IMR-90 (cell line): Measurements from ENCODE around the gene DPH3. TPM values are rescaled to one million over a fixed set of nuclear protein-coding genes. Genes with fewer than 3 reads are reported as not detected.

Experiments
- ATAC-seq: fragments of 200-7000 bp; cut with Tn5 transposase; 2 replicates; pipeline ENCODE4 v1.9.1; 2020; ENCODE audit warnings: low read depth, mild to moderate bottlenecking, moderate library complexity
- BruUV-seq: library from RNA; stranded (reverse); fragments of 400-500 nt; replicated peaks from 2 replicates; lab custom pipeline; 2021; lab: Mats Ljungman, UMichigan
- CTCF ChIA-PET: fragments of 300-600 bp; formaldehyde crosslinking; extraction: SDS; loops from one replicate; lab custom pipeline; 2021; ENCODE audit warnings: antibody characterized with exemption; lab: Yijun Ruan, JAX
- POLR2A ChIA-PET: fragments of 300-600 bp; sonication (Branson Sonifier 250); formaldehyde crosslinking; loops from one replicate; lab custom pipeline; 2022; ENCODE audit warnings: antibody characterized with exemption; ENCODE audit not compliant: unreplicated experiment; lab: Charles Lee
- DNase-seq: peaks from one replicate; pipeline ENCODE4 v3.0.0; 2013
- H2AFZ ChIP-seq: replicated peaks from 2 replicates; pipeline ENCODE3; 2013; ENCODE audit warnings: low read length, mild to moderate bottlenecking; ENCODE audit not compliant: poor library complexity
- H2AK5ac ChIP-seq: 2 replicates; pipeline ENCODE4 v1.6.1; 2013; ENCODE audit warnings: low read depth, low read length, inconsistent platforms
- H2AK9ac ChIP-seq: replicated peaks from 2 replicates; pipeline ENCODE3; 2013; ENCODE audit warnings: mild to moderate bottlenecking, low read depth, low read length, moderate library complexity; ENCODE audit not compliant: poor library complexity
- H2BK120ac ChIP-seq: 2 replicates; pipeline ENCODE4 v1.6.1; 2013; ENCODE audit warnings: low read depth, low read length, inconsistent platforms
- H2BK15ac ChIP-seq: 3 replicates; pipeline ENCODE4 v1.6.1; 2013; ENCODE audit warnings: low read depth, low read length, inconsistent platforms
- H2BK20ac ChIP-seq: 2 replicates; pipeline ENCODE4 v1.6.1; 2013; ENCODE audit warnings: low read depth, mild to moderate bottlenecking, inconsistent platforms, low read length, moderate library complexity
- H2BK5ac ChIP-seq: 2 replicates; pipeline ENCODE4 v1.6.1; 2013; ENCODE audit warnings: mild to moderate bottlenecking, low read depth, low read length, inconsistent platforms; ENCODE audit not compliant: poor library complexity, severe bottlenecking
- H3K14ac ChIP-seq: replicated peaks from 2 replicates; pipeline ENCODE4 v1.6.1; 2013; ENCODE audit warnings: low read depth, low read length, inconsistent platforms
- H3K18ac ChIP-seq: 2 replicates; pipeline ENCODE4 v1.6.1; 2013; ENCODE audit warnings: low read depth, low read length, control low read depth
- H3K23ac ChIP-seq: 2 replicates; pipeline ENCODE4 v1.6.1; 2013; ENCODE audit warnings: low read depth, low read length, inconsistent platforms
- H3K27ac ChIP-seq: 2 replicates; pipeline ENCODE4 v1.5.1; 2013; ENCODE audit warnings: mild to moderate bottlenecking, control low read depth, low read length; ENCODE audit not compliant: insufficient read depth
- H3K27me3 ChIP-seq: 2 replicates; pipeline ENCODE4 v1.6.1; 2013; ENCODE audit warnings: low read length; ENCODE audit not compliant: control insufficient read depth, insufficient read depth
- H3K36me3 ChIP-seq: 2 replicates; pipeline ENCODE4 v1.6.1; 2013; ENCODE audit warnings: low read length, mixed read lengths; ENCODE audit not compliant: control insufficient read depth, insufficient read depth
- H3K4ac ChIP-seq: 2 replicates; pipeline ENCODE4 v1.6.1; 2013; ENCODE audit warnings: low read depth, low read length, inconsistent platforms
- H3K4me1 ChIP-seq: 2 replicates; pipeline ENCODE4 v1.6.1; 2013; ENCODE audit warnings: low read length, mixed read lengths; ENCODE audit not compliant: control insufficient read depth, insufficient read depth
- H3K4me2 ChIP-seq: 2 replicates; pipeline ENCODE4 v1.6.1; 2013; ENCODE audit warnings: low read depth, mild to moderate bottlenecking, control low read depth, low read length, moderate library complexity
- H3K4me3 ChIP-seq: 2 replicates; pipeline ENCODE4 v1.5.1; 2013; ENCODE audit warnings: low read depth, mild to moderate bottlenecking, control low read depth, low read length, moderate library complexity; ENCODE audit not compliant: insufficient read depth
- H3K56ac ChIP-seq: 2 replicates; pipeline ENCODE4 v1.6.1; 2013; ENCODE audit warnings: low read length, inconsistent platforms; ENCODE audit not compliant: insufficient read depth; ENCODE audit errors: extremely low read depth
- H3K79me1 ChIP-seq, 2 experiments: 2 replicates each; pipeline ENCODE4 v1.6.1; 2013; ENCODE audit warnings: low read length in 2 of 2, inconsistent platforms in 1 of 2, low read depth in 1 of 2
- H3K9ac ChIP-seq: 2 replicates; pipeline ENCODE4 v1.6.1; 2013; ENCODE audit warnings: low read depth, low read length, control low read depth
- H3K9me1 ChIP-seq: 2 replicates; pipeline ENCODE4 v1.6.1; 2013; ENCODE audit warnings: low read length, inconsistent platforms; ENCODE audit not compliant: insufficient read depth
- H3K9me3 ChIP-seq: 2 replicates; pipeline ENCODE4 v1.6.1; 2013; ENCODE audit warnings: low read length; ENCODE audit not compliant: control insufficient read depth, insufficient read depth
- H4K20me1 ChIP-seq: 2 replicates; pipeline ENCODE4 v1.6.1; 2013; ENCODE audit warnings: low read length, inconsistent platforms; ENCODE audit not compliant: insufficient read depth
- H4K5ac ChIP-seq: 2 replicates; pipeline ENCODE4 v1.6.1; 2013; ENCODE audit warnings: mild to moderate bottlenecking, low read depth, low read length, control low read depth
- H4K8ac ChIP-seq, 2 experiments: 2 replicates each; pipeline ENCODE4 v1.6.1; 2013; ENCODE audit warnings: low read depth in 2 of 2, low read length in 2 of 2, control low read depth in 1 of 2, inconsistent platforms in 1 of 2
- H4K91ac ChIP-seq: 2 replicates; pipeline ENCODE4 v1.6.1; 2013; ENCODE audit warnings: low read depth, low read length, inconsistent platforms; ENCODE audit not compliant: insufficient read depth
- BHLHE40 ChIP-seq: fragments of 150-350 bp; IDR thresholded peaks from 2 replicates; pipeline ENCODE4 v1.6.1; 2016; ENCODE audit warnings: mild to moderate bottlenecking, low read depth, low read length
- CEBPB ChIP-seq: IDR thresholded peaks from 2 replicates; pipeline ENCODE4 v1.6.1; 2012; ENCODE audit warnings: low read depth, low read length, improper control_type of control experiment
- CHD1 ChIP-seq: IDR thresholded peaks from 2 replicates; pipeline ENCODE4 v1.6.1; 2012; ENCODE audit warnings: low read depth, low read length, improper control_type of control experiment
- CTCF ChIP-seq: conservative IDR thresholded peaks from 2 replicates; pipeline ENCODE4 v1.5.1; 2012; ENCODE audit warnings: mild to moderate bottlenecking, low read depth, low read length, improper control_type of control experiment
- ELK1 ChIP-seq: fragments of 150-350 bp; IDR thresholded peaks from 2 replicates; pipeline ENCODE4 v1.6.1; 2016; ENCODE audit warnings: low read depth, mild to moderate bottlenecking, low read length, moderate library complexity, borderline replicate concordance
- FOS ChIP-seq: fragments of 150-350 bp; IDR thresholded peaks from 2 replicates; pipeline ENCODE4 v1.6.1; 2016; ENCODE audit warnings: low read depth, low read length
- MAZ ChIP-seq: IDR thresholded peaks from 2 replicates; pipeline ENCODE4 v1.6.1; 2012; ENCODE audit warnings: low read depth, mild to moderate bottlenecking, low read length, improper control_type of control experiment, moderate library complexity, borderline replicate concordance
- MXI1 ChIP-seq: IDR thresholded peaks from 2 replicates; pipeline ENCODE4 v1.6.1; 2012; ENCODE audit warnings: low read depth, mild to moderate bottlenecking, low read length, moderate library complexity, borderline replicate concordance
- NFE2L2 ChIP-seq: fragments of 150-350 bp; IDR thresholded peaks from 2 replicates; pipeline ENCODE4 v1.6.1; 2016; ENCODE audit warnings: low read depth, mild to moderate bottlenecking, low read length
- RAD21 ChIP-seq: IDR thresholded peaks from 2 replicates; pipeline ENCODE4 v1.6.1; 2012; ENCODE audit warnings: low read length, improper control_type of control experiment
- RCOR1 ChIP-seq: IDR thresholded peaks from 2 replicates; pipeline ENCODE4 v1.6.1; 2012; ENCODE audit warnings: mild to moderate bottlenecking, low read length, improper control_type of control experiment; ENCODE audit not compliant: insufficient replicate concordance
- RFX5 ChIP-seq: IDR thresholded peaks from 2 replicates; pipeline ENCODE4 v1.8.0; 2012; ENCODE audit warnings: low read depth, mild to moderate bottlenecking, low read length, moderate library complexity
- SMC3 ChIP-seq: fragments of 150-350 bp; IDR thresholded peaks from 2 replicates; pipeline ENCODE4 v1.6.1; 2016; ENCODE audit warnings: low read depth, mild to moderate bottlenecking, antibody characterized with exemption, low read length, moderate library complexity
- USF2 ChIP-seq: fragments of 150-350 bp; IDR thresholded peaks from 2 replicates; pipeline ENCODE4 v1.6.1; 2017; ENCODE audit warnings: mild to moderate bottlenecking, antibody characterized with exemption, low read length, low read depth
- WGBS, 2 experiments: methylation state at CpG; one replicate each; pipeline versions ENCODE4 v1.1.5 to v1.1.7; 2013; ENCODE audit warnings: missing lambda C conversion rate in 2 of 2; ENCODE audit not compliant: insufficient read length in 1 of 2; ENCODE audit errors: extremely low coverage in 2 of 2; 5-methylcytosine and 5-hydroxymethylcytosine counted together
- dilution Hi-C: fragments of 300-500 bp; cut with HindIII; formaldehyde crosslinking; loops from one replicate; pipeline ENCODE4 v1.14.3; 2018; ENCODE audit warnings: low sequenced_read_pairs; ENCODE audit not compliant: unreplicated experiment
- in situ Hi-C: fragments of 300-500 bp; cut with MboI; formaldehyde crosslinking; loops from 3 replicates; pipeline ENCODE4 v1.14.3; 2019; ENCODE audit warnings: low sequenced_read_pairs, inconsistent platforms, mixed read lengths
- intact Hi-C: fragments of 100-400 bp; cut with micrococcal nuclease; formaldehyde crosslinking; loops from 2 replicates; pipeline ENCODE4 v1.10.0; 2022
- polyA plus RNA-seq, 3 experiments: library from polyadenylated mRNA; depleted of rRNA; stranded (reverse); fragments of >200 nt; gene quantifications; 2 replicates each; pipeline ENCODE4 v1.2.3, GENCODE V29; 2012; ENCODE audit warnings: low replicate concordance in 1 of 3
- total RNA-seq: library from RNA; depleted of rRNA; stranded (reverse); fragments of >200 nt; gene quantifications from 2 replicates; pipeline ENCODE4 v1.2.3, GENCODE V29; 2012

The DPH3 gene
- total and polyA plus RNA-seq, 2 of the 4 experiments (the other 2 are of a cell fraction): 12.9 to 32.1 TPM

GRCh38 chr3:16222547-16222946, 42.2 kb downstream of the DPH3 start:
- ChIA-PET CTCF (no interaction called here), POLR2A (no interaction called here)
- no peak for TF ChIP-seq CHD1
- TF ChIP-seq NFE2L2: no peak
- no peak for TF ChIP-seq BHLHE40
- no peak for TF ChIP-seq SMC3
- TF ChIP-seq ELK1: no peak
- TF ChIP-seq RAD21: no peak
- TF ChIP-seq CEBPB: no peak
- TF ChIP-seq MAZ: no peak
- no peak for TF ChIP-seq RFX5
- no peak for TF ChIP-seq USF2
- TF ChIP-seq FOS: no peak
- TF ChIP-seq CTCF: no peak
- no peak for TF ChIP-seq MXI1
- no peak for TF ChIP-seq RCOR1
- no peaks in the 10 kb centered on the region for H3K79me1 ChIP-seq
- ATAC-seq (no peak), DNase-seq (no peak)
- no peak overlapping the region for H3K18ac ChIP-seq
- H3K4me3 ChIP-seq: no peak overlapping the region
- no peak overlapping the region for H3K9ac ChIP-seq
- no peaks in the 10 kb centered on the region for H3K9me1 ChIP-seq
- H3K23ac ChIP-seq: no peak overlapping the region
- H3K14ac ChIP-seq: no peak overlapping the region
- H3K27ac ChIP-seq: no peak overlapping the region
- no peaks in the 10 kb centered on the region for H3K4me1 ChIP-seq
- H2AK5ac ChIP-seq: no peak overlapping the region
- in situ Hi-C loops: no loop called here
- 100% methylated on average over 2 of the region's 2 CpGs; no CpG with 5 or more reads in 1 of the 2 experiments for WGBS, 2 experiments
- dilution Hi-C loops: no loop called here
- intact Hi-C loops: no loop called here
- no peak overlapping the region for H4K5ac ChIP-seq
- H3K4ac ChIP-seq: no peak overlapping the region
- H2BK120ac ChIP-seq: no peak overlapping the region
- no peak overlapping the region for H3K4me2 ChIP-seq
- no peaks in the 10 kb centered on the region for H3K27me3 ChIP-seq
- no peak overlapping the region for H4K91ac ChIP-seq
- H4K20me1 ChIP-seq: no peaks in the 10 kb centered on the region
- no peak overlapping the region for H2AK9ac ChIP-seq
- H2BK20ac ChIP-seq: no peak overlapping the region
- no peak overlapping the region for H3K56ac ChIP-seq
- peaks cover 50% of the 10 kb centered on the region for H3K36me3 ChIP-seq
- no TSS peak for BruUV-seq
- no peaks in the 10 kb centered on the region for H3K9me3 ChIP-seq
- H2AFZ ChIP-seq: no peak overlapping the region
- no peak overlapping the region for H2BK5ac ChIP-seq
- H2BK15ac ChIP-seq: no peak overlapping the region
- H4K8ac ChIP-seq: no peak overlapping the region
